Activated B cell treated with CpG ODN at 0.5 μM for 24 hours (primary cell): ENCODE results near the gene HOXA10. TPM values are rescaled to one million over a fixed set of nuclear protein-coding genes. Genes with fewer than 3 reads are reported as not detected.

Source experiments
- ATAC-seq: fragments of 200-7000 bp; cut with Tn5 transposase; one replicate; pipeline ENCODE4 v1.10.0; 2021; ENCODE audit warnings: low read depth, mild to moderate bottlenecking, moderate library complexity
- CTCF ChIA-PET: fragments of 350-600 bp; sonication (Branson Sonifier 250); formaldehyde crosslinking; loops from one replicate; lab custom pipeline; 2021; ENCODE audit warnings: antibody characterized with exemption; lab: Charles Lee
- POLR2A ChIA-PET: fragments of 350-600 bp; sonication (Branson Sonifier 250); formaldehyde crosslinking; loops from one replicate; lab custom pipeline; 2021; ENCODE audit warnings: antibody characterized with exemption; lab: Charles Lee
- DNase-seq: peaks from one replicate; pipeline ENCODE4 v3.0.0; 2022
- H3K27ac Mint-ChIP-seq: one replicate; pipeline ENCODE4 v1.8.0; 2020; ENCODE audit warnings: mixed read lengths
- H3K27me3 Mint-ChIP-seq: one replicate; pipeline ENCODE4 v1.8.0; 2021; ENCODE audit warnings: mixed read lengths
- H3K36me3 Mint-ChIP-seq: one replicate; pipeline ENCODE4 v1.8.0; 2021; ENCODE audit warnings: low read depth, mixed read lengths
- H3K4me1 Mint-ChIP-seq: one replicate; pipeline ENCODE4 v1.8.0; 2021; ENCODE audit warnings: mixed read lengths
- H3K4me3 Mint-ChIP-seq: one replicate; pipeline ENCODE4 v1.8.0; 2020; ENCODE audit warnings: mild to moderate bottlenecking, mixed read lengths
- H3K9me3 Mint-ChIP-seq: one replicate; pipeline ENCODE4 v1.8.0; 2020; ENCODE audit warnings: mixed read lengths
- CTCF ChIP-seq: fragments of 200-600 bp; IDR thresholded peaks from one replicate; pipeline ENCODE4 v1.8.0; 2022; ENCODE audit warnings: antibody characterized with exemption, mild to moderate bottlenecking
- intact Hi-C: fragments of 100-400 bp; cut with micrococcal nuclease; formaldehyde crosslinking; loops from one replicate; pipeline ENCODE4 v1.15.1; 2024
- total RNA-seq: library from RNA; stranded (reverse); gene quantifications from 2 replicates; pipeline ENCODE4 v1.2.3, GENCODE V29; 2022

The HOXA10 gene
- total RNA-seq, 1 donor from 2014 or later, result 0.24 TPM

DNA sequence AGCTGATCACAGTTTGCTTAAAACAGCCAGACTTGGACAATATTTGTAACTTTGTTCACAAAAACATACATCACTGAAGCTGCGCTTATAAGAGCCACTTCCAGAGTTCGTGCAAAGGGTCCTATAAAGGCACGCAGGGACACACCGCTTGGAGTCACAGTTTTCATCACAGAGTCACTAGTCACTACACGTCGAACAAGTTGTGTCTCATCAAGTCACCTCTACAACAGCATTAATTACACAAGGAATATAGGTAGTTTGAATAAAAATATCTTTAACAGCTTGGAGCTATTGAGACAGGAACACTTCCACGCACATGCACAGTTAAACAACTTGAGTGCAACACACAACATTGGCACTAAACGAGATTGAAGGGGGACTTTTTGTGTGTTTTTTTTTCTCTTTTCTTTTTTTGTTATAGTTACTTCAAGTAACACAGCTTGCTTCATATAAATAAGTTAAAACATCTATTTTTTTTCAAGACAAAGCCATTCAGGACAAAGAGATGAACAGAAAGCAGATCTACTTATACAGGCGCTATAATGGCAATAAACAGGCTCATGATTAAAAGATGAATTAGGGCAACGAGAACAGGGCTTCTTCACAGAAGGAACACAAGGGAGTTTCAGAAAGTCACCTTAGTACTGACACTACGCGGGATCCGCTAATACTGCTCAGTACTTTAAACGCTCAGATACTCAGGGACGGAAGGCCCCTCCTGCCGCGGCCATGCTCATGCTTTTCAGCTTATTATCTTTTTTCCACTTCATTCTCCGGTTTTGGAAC is 32.8 kb downstream of the HOXA10 start:
- no peak overlapping the region for H3K27ac Mint-ChIP-seq
- H3K4me3 Mint-ChIP-seq, result no peak overlapping the region
- TF ChIP-seq CTCF, result no peak
- H3K27me3 Mint-ChIP-seq, result peaks cover 40% of the 10 kb centered on the region
- ChIA-PET POLR2A (interaction anchor here (1.0 kb wide), 1 partner anchor 45 kb away, joined by 3 read pairs; the partner anchor contains the start of gene HOXA1), CTCF (no interaction called here)
- intact Hi-C loops, result no loop called here
- no peak for ATAC-seq
- H3K4me1 Mint-ChIP-seq, result peaks cover 5% of the 10 kb centered on the region
- H3K36me3 Mint-ChIP-seq, result no peaks in the 10 kb centered on the region
- DNase-seq, result no peak
- no peaks in the 10 kb centered on the region for H3K9me3 Mint-ChIP-seq

- H3K4me3 Mint-ChIP-seq, result no peak overlapping the region
- ATAC-seq (no peak), DNase-seq (no peak)
- H3K9me3 Mint-ChIP-seq, result no peaks in the 10 kb centered on the region
- TF ChIP-seq CTCF, result no peak
- intact Hi-C loops, result no loop called here
- peaks cover 39% of the 10 kb centered on the region for H3K27me3 Mint-ChIP-seq
- ChIA-PET CTCF (no interaction called here), POLR2A (no interaction called here)
- H3K27ac Mint-ChIP-seq, result no peak overlapping the region
- peaks cover 5% of the 10 kb centered on the region for H3K4me1 Mint-ChIP-seq
- H3K36me3 Mint-ChIP-seq, result no peaks in the 10 kb centered on the region
Measured at GRCh38 chr7:27140126-27140857, 33.8 kb downstream of the HOXA10 start.

DNA sequence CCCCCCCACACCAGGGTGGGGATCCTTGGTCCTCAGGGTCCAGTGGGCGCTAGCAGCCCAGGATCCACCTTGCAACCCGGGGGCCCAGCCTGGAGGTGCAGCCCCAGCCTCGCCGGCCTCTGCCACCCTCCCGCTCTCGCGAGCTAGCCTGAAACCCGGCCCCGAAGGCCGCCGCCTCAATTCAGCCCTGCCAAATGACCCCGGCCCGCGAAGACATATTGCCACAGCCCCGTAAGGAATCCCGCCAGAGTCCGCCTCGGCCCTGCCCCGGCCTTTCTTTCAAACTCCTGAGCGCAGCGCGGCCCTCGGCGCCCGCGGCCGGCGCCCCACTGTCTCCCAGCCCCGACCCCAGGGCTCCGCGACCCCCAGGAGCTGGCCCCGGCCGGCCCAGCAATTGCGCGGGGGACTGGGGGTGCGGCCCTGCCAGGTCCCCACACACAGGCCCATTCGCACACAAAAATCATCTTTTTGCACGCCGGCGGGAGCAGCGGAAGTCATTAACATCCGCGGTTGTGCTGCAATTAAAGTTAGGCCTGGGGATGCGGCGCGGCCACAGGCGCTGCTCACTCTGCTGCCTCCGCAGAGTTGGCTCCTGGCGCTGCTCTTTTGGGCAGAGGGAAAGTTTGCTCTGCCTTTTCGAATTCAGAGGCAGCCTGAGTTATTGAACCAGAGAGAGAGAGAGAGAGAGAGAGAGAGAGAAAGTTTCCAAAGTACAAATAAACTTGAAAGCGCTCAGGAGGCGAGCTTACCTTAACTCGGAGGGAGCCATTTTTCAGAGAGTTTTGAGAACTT is 34.6 kb downstream of the HOXA10 start:
- Mint-ChIP-seq H3K4me1 (peaks cover 6% of the 10 kb centered on the region), H3K4me3 (no peak overlapping the region), H3K9me3 (no peaks in the 10 kb centered on the region), H3K27me3 (peaks cover 40% of the 10 kb centered on the region), H3K27ac (no peak overlapping the region), H3K36me3 (no peaks in the 10 kb centered on the region)
- intact Hi-C loops, result no loop called here
- ChIA-PET CTCF (no interaction called here), POLR2A (no interaction called here)
- ATAC-seq, result no peak
- no peak for TF ChIP-seq CTCF
- DNase-seq, result no peak

GRCh38 chr7:27138985-27139333 is 35.2 kb downstream of the HOXA10 start:
- ATAC-seq (no peak), DNase-seq (no peak)
- ChIA-PET CTCF (no interaction called here), POLR2A (no interaction called here)
- no peaks in the 10 kb centered on the region for H3K36me3 Mint-ChIP-seq
- intact Hi-C loops, result no loop called here
- H3K4me3 Mint-ChIP-seq, result no peak overlapping the region
- H3K4me1 Mint-ChIP-seq, result peaks cover 6% of the 10 kb centered on the region
- H3K9me3 Mint-ChIP-seq, result no peaks in the 10 kb centered on the region
- no peak overlapping the region for H3K27ac Mint-ChIP-seq
- TF ChIP-seq CTCF, result no peak
- H3K27me3 Mint-ChIP-seq, result peaks cover 46% of the 10 kb centered on the region

- ATAC-seq (no peak), DNase-seq (no peak)
- peaks cover 49% of the 10 kb centered on the region for H3K27me3 Mint-ChIP-seq
- H3K9me3 Mint-ChIP-seq, result no peaks in the 10 kb centered on the region
- TF ChIP-seq CTCF, result no peak
- no peak overlapping the region for H3K4me3 Mint-ChIP-seq
- peaks cover 6% of the 10 kb centered on the region for H3K4me1 Mint-ChIP-seq
- H3K27ac Mint-ChIP-seq, result no peak overlapping the region
- no peaks in the 10 kb centered on the region for H3K36me3 Mint-ChIP-seq
- CTCF ChIA-PET, result no interaction called here
- POLR2A ChIA-PET, result no interaction called here
- intact Hi-C loops, result no loop called here
Measured at GRCh38 chr7:27138472-27138871, 35.6 kb downstream of the HOXA10 start.
